Dendritic cell treated with granulocyte-macrophage colony-stimulating factor and Interleukin-4, amounts not matched to agents 40 ng/mL and 50 ng/mL, for 4 days (primary cell): ENCODE data around the gene SYNRG.

ENCODE experiments used
- H3K27ac Mint-ChIP-seq: one replicate; pipeline ENCODE4 v1.8.0; 2022; ENCODE audit warnings: mild to moderate bottlenecking, mixed read lengths
- H3K27me3 Mint-ChIP-seq: one replicate; pipeline ENCODE4 v1.8.0; 2022; ENCODE audit warnings: mild to moderate bottlenecking, mixed read lengths
- H3K36me3 Mint-ChIP-seq: one replicate; pipeline ENCODE4 v1.8.0; 2022; ENCODE audit warnings: low read depth, mixed read lengths
- H3K4me1 Mint-ChIP-seq: one replicate; pipeline ENCODE4 v1.8.0; 2022; ENCODE audit warnings: low read depth, mixed read lengths
- H3K4me3 Mint-ChIP-seq: one replicate; pipeline ENCODE4 v1.8.0; 2022; ENCODE audit warnings: mild to moderate bottlenecking, moderate library complexity, mixed read lengths
- H3K9me3 Mint-ChIP-seq: one replicate; pipeline ENCODE4 v1.8.0; 2022; ENCODE audit warnings: mixed read lengths
- intact Hi-C: fragments of 100-400 bp; cut with micrococcal nuclease; formaldehyde crosslinking; loops from one replicate; pipeline ENCODE4 v1.15.0; 2022

SYNRG gene

GRCh38 chr17:37541880-37542660, 67.1 kb downstream of the SYNRG start:
- no peak overlapping the region for H3K4me3 Mint-ChIP-seq
- H3K9me3 Mint-ChIP-seq: no peaks in the 10 kb centered on the region
- no peaks in the 10 kb centered on the region for H3K4me1 Mint-ChIP-seq
- no peaks in the 10 kb centered on the region for H3K27me3 Mint-ChIP-seq
- peaks cover 81% of the 10 kb centered on the region for H3K36me3 Mint-ChIP-seq
- no peak overlapping the region for H3K27ac Mint-ChIP-seq
- intact Hi-C loops: loop anchor here (5.0 kb wide), 1 partner anchor 50 kb away; no protein-coding TSS in a partner anchor

- H3K4me3 Mint-ChIP-seq: no peak overlapping the region
- no peak overlapping the region for H3K27ac Mint-ChIP-seq
- no peaks in the 10 kb centered on the region for H3K27me3 Mint-ChIP-seq
- H3K36me3 Mint-ChIP-seq: peaks cover 97% of the 10 kb centered on the region
- intact Hi-C loops: no loop called here
- no peaks in the 10 kb centered on the region for H3K4me1 Mint-ChIP-seq
- no peaks in the 10 kb centered on the region for H3K9me3 Mint-ChIP-seq
Observed at GRCh38 chr17:37538981-37539659, 70.1 kb downstream of the SYNRG start.

GRCh38 chr17:37535906-37536305, 73.3 kb downstream of the SYNRG start:
- intact Hi-C loops: no loop called here
- Mint-ChIP-seq H3K4me1 (no peaks in the 10 kb centered on the region), H3K27me3 (no peaks in the 10 kb centered on the region), H3K4me3 (no peak overlapping the region), H3K36me3 (peaks cover 97% of the 10 kb centered on the region), H3K27ac (no peak overlapping the region), H3K9me3 (no peaks in the 10 kb centered on the region)

GRCh38 chr17:37532756-37533155, 76.5 kb downstream of the SYNRG start:
- H3K27ac Mint-ChIP-seq: no peak overlapping the region
- no peaks in the 10 kb centered on the region for H3K9me3 Mint-ChIP-seq
- no peak overlapping the region for H3K4me3 Mint-ChIP-seq
- intact Hi-C loops: no loop called here
- no peaks in the 10 kb centered on the region for H3K4me1 Mint-ChIP-seq
- no peaks in the 10 kb centered on the region for H3K27me3 Mint-ChIP-seq
- peaks cover 97% of the 10 kb centered on the region for H3K36me3 Mint-ChIP-seq

- intact Hi-C loops: no loop called here
- H3K27me3 Mint-ChIP-seq: no peaks in the 10 kb centered on the region
- no peaks in the 10 kb centered on the region for H3K4me1 Mint-ChIP-seq
- no peak overlapping the region for H3K4me3 Mint-ChIP-seq
- no peak overlapping the region for H3K27ac Mint-ChIP-seq
- no peaks in the 10 kb centered on the region for H3K9me3 Mint-ChIP-seq
- peaks cover 97% of the 10 kb centered on the region for H3K36me3 Mint-ChIP-seq
Observed at GRCh38 chr17:37530420-37530819, 78.8 kb downstream of the SYNRG start.

- no peaks in the 10 kb centered on the region for H3K27me3 Mint-ChIP-seq
- H3K9me3 Mint-ChIP-seq: no peaks in the 10 kb centered on the region
- intact Hi-C loops: no loop called here
- no peak overlapping the region for H3K4me3 Mint-ChIP-seq
- H3K27ac Mint-ChIP-seq: no peak overlapping the region
- no peaks in the 10 kb centered on the region for H3K4me1 Mint-ChIP-seq
- H3K36me3 Mint-ChIP-seq: peaks cover 95% of the 10 kb centered on the region
Observed at GRCh38 chr17:37527249-37527851, 81.9 kb downstream of the SYNRG start.

GRCh38 chr17:37523715-37524219, 85.5 kb downstream of the SYNRG start:
- no peaks in the 10 kb centered on the region for H3K4me1 Mint-ChIP-seq
- H3K9me3 Mint-ChIP-seq: no peaks in the 10 kb centered on the region
- H3K4me3 Mint-ChIP-seq: no peak overlapping the region
- no peaks in the 10 kb centered on the region for H3K27me3 Mint-ChIP-seq
- H3K27ac Mint-ChIP-seq: no peak overlapping the region
- intact Hi-C loops: no loop called here
- H3K36me3 Mint-ChIP-seq: peaks cover 95% of the 10 kb centered on the region

- H3K27me3 Mint-ChIP-seq: no peaks in the 10 kb centered on the region
- H3K9me3 Mint-ChIP-seq: no peaks in the 10 kb centered on the region
- peaks cover 95% of the 10 kb centered on the region for H3K36me3 Mint-ChIP-seq
- no peak overlapping the region for H3K4me3 Mint-ChIP-seq
- intact Hi-C loops: no loop called here
- no peak overlapping the region for H3K27ac Mint-ChIP-seq
- no peaks in the 10 kb centered on the region for H3K4me1 Mint-ChIP-seq
Observed at GRCh38 chr17:37521821-37522220, 87.4 kb downstream of the SYNRG start.

- no peak overlapping the region for H3K27ac Mint-ChIP-seq
Observed at GRCh38 chr17:37520174-37520573, 89.0 kb downstream of the SYNRG start.

GRCh38 chr17:37519251-37519985, 89.8 kb downstream of the SYNRG start:
- no peaks in the 10 kb centered on the region for H3K9me3 Mint-ChIP-seq
- intact Hi-C loops: no loop called here
- H3K36me3 Mint-ChIP-seq: peaks cover 91% of the 10 kb centered on the region
- H3K27ac Mint-ChIP-seq: no peak overlapping the region
- H3K27me3 Mint-ChIP-seq: no peaks in the 10 kb centered on the region
- H3K4me1 Mint-ChIP-seq: no peaks in the 10 kb centered on the region
- no peak overlapping the region for H3K4me3 Mint-ChIP-seq

More at GRCh38 chr17:37520174-37520573, 89.0 kb downstream of the SYNRG start:
- no peaks in the 10 kb centered on the region for H3K4me1 Mint-ChIP-seq
- peaks cover 95% of the 10 kb centered on the region for H3K36me3 Mint-ChIP-seq
- no peaks in the 10 kb centered on the region for H3K9me3 Mint-ChIP-seq
- no peaks in the 10 kb centered on the region for H3K27me3 Mint-ChIP-seq
- no peak overlapping the region for H3K4me3 Mint-ChIP-seq
- intact Hi-C loops: no loop called here

- Mint-ChIP-seq H3K27me3 (no peaks in the 10 kb centered on the region), H3K9me3 (no peaks in the 10 kb centered on the region), H3K4me3 (no peak overlapping the region), H3K27ac (no peak overlapping the region), H3K36me3 (peaks cover 87% of the 10 kb centered on the region), H3K4me1 (no peaks in the 10 kb centered on the region)
- intact Hi-C loops: no loop called here
Observed at GRCh38 chr17:37518826-37519225, 90.4 kb downstream of the SYNRG start.

- Mint-ChIP-seq H3K27ac (no peak overlapping the region), H3K27me3 (no peaks in the 10 kb centered on the region), H3K4me1 (no peaks in the 10 kb centered on the region), H3K36me3 (peaks cover 84% of the 10 kb centered on the region), H3K4me3 (no peak overlapping the region), H3K9me3 (no peaks in the 10 kb centered on the region)
- intact Hi-C loops: no loop called here
Observed at GRCh38 chr17:37517881-37518280, 91.3 kb downstream of the SYNRG start.

- intact Hi-C loops: no loop called here
- no peak overlapping the region for H3K4me3 Mint-ChIP-seq
- no peaks in the 10 kb centered on the region for H3K4me1 Mint-ChIP-seq
- H3K27ac Mint-ChIP-seq: no peak overlapping the region
- H3K9me3 Mint-ChIP-seq: no peaks in the 10 kb centered on the region
- H3K27me3 Mint-ChIP-seq: no peaks in the 10 kb centered on the region
- H3K36me3 Mint-ChIP-seq: peaks cover 75% of the 10 kb centered on the region
Observed at GRCh38 chr17:37516127-37516571, 93.1 kb downstream of the SYNRG start.
